Cardiac fibroblast (primary cell): ENCODE results near the gene MICALL1.

Experiments
- DNase-seq, 2 donors: peaks; one replicate each; pipeline versions ENCODE4 v3.0.0 to v3.0.0-alpha.2; 2010; ENCODE audit warnings: low read depth in 2 of 2
- H3K4me3 ChIP-seq, 2 donors: replicated peaks in 1 of 2; 1 replicate in 1 of 2; 2 replicates in 1 of 2; pipeline ENCODE4 v1.5.1; 2011; ENCODE audit warnings: low read depth in 2 of 2, low read length in 2 of 2, mild to moderate bottlenecking in 2 of 2, moderate library complexity in 1 of 2
- CTCF ChIP-seq: IDR thresholded peaks from one replicate; pipeline ENCODE4 v1.5.1; 2011; ENCODE audit warnings: low read depth, mild to moderate bottlenecking, low read length, inconsistent platforms

Gene MICALL1

GRCh38 chr22:37985050-37985585 lies 79.0 kb downstream of the MICALL1 start:
- TF ChIP-seq CTCF = no peak
- no peak for DNase-seq
- no peak overlapping the region for H3K4me3 ChIP-seq

- no peak overlapping the region for H3K4me3 ChIP-seq
- no peak for TF ChIP-seq CTCF
- DNase-seq = no peak
Measured at GRCh38 chr22:37985751-37986281, 79.7 kb downstream of the MICALL1 start.

GRCh38 chr22:37986371-37986770 lies 80.3 kb downstream of the MICALL1 start:
- TF ChIP-seq CTCF = no peak
- no peak overlapping the region for H3K4me3 ChIP-seq

DNA sequence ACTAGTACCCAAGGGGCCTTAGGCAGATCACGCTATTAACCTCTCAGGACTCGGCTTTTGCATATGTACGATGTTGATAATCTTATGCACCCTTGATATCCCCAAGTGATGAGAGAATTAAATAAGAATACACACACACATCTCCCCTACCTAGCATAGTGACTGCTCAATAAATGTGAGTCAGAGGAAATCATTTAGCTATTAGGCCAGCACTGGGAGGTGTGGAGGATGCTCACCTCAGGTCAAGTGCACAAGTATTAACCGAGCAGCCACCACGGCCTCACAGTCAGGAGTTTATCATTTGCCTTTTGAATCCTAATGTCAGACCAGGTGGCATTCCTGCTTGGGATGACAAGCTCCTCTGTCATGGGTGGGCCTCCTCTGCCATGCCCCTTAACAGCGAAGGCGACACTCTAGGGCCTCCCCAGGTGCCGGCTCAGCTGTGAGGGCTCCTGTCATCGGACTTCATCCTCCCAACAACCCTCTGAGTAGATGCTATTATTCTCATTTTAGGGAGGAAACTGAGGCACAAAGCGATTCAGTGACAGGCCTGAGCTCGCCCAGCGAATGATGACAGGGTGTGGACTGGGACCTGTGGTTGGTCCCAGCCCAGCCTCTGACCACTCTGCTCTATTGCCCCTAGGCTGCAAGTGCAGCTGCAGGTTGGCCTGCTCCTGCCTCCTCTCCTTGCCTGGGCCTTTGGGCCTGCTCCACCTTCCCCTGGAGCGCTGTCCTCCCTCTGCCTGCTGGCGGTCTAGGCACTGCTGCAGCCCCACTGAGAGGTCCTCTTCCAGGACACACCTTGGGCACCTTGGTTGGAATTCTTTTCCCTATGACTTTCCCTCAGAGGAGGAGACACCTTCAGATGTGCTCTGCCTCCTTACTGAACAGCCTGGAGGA lies 83.3 kb downstream of the MICALL1 start:
- no peak overlapping the region for H3K4me3 ChIP-seq
- TF ChIP-seq CTCF = no peak
- DNase-seq = no peak

More at GRCh38 chr22:37986371-37986770, 80.3 kb downstream of the MICALL1 start:
- no peak for DNase-seq

DNA sequence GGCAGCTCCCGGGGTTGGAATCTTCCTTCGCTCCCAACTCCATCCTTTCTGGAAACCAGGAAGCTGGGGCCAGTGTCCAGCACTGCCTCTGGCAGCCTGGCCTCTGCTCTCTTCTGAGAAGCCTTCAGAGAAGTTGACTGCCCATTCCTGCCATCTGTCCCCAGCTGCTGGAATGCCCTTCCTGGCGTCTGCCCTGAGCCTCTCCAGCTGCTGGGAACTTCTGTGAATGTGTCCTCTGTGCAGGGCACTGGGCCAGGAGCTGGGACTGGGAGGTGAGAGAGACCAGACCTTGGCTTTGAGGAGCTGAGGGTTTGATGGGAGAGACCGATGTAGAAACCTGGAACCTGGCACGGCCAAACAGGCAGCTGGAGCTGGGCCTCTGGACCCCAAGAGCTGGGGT lies 84.2 kb downstream of the MICALL1 start:
- no peak for TF ChIP-seq CTCF
- no peak for DNase-seq
- H3K4me3 ChIP-seq = no peak overlapping the region

- H3K4me3 ChIP-seq = no peak overlapping the region
- no peak for TF ChIP-seq CTCF
- DNase-seq = no peak
Measured at GRCh38 chr22:37990862-37991261, 84.8 kb downstream of the MICALL1 start.
